H9 (cell line): ENCODE measurements around the gene BRSK2. TPM values are rescaled to one million over a fixed set of nuclear protein-coding genes. Genes with fewer than 3 reads are reported as not detected.

ENCODE experiments used
- DNase-seq: peaks from one replicate; pipeline ENCODE4 v3.0.0-alpha.2; 2017
- H2AFZ ChIP-seq: one replicate; pipeline ENCODE4 v1.6.1; 2013; ENCODE audit warnings: mild to moderate bottlenecking, low read length, control low read depth, moderate library complexity
- H2AK5ac ChIP-seq: 2 replicates; pipeline ENCODE4 v1.6.1; 2013; ENCODE audit warnings: low read length, control low read depth, mixed read lengths; ENCODE audit not compliant: insufficient read length
- H2BK120ac ChIP-seq: one replicate; pipeline ENCODE4 v1.6.1; 2013; ENCODE audit warnings: low read depth, mild to moderate bottlenecking, low read length, control low read depth, inconsistent platforms; ENCODE audit not compliant: poor library complexity, severe bottlenecking
- H2BK12ac ChIP-seq: 2 replicates; pipeline ENCODE4 v1.6.1; 2013; ENCODE audit warnings: low read length, control low read depth, mixed read lengths, low read depth; ENCODE audit not compliant: insufficient read length
- H2BK15ac ChIP-seq: 2 replicates; pipeline ENCODE4 v1.6.1; 2013; ENCODE audit warnings: low read depth, low read length, control low read depth
- H2BK20ac ChIP-seq: one replicate; pipeline ENCODE4 v1.6.1; 2013; ENCODE audit warnings: low read depth, mild to moderate bottlenecking, low read length, control low read depth, inconsistent platforms; ENCODE audit not compliant: poor library complexity, severe bottlenecking
- H2BK5ac ChIP-seq: 2 replicates; pipeline ENCODE4 v1.6.1; 2013; ENCODE audit warnings: low read length, control low read depth, mixed read lengths; ENCODE audit not compliant: insufficient read length
- H3K14ac ChIP-seq: 2 replicates; pipeline ENCODE4 v1.6.1; 2013; ENCODE audit warnings: low read length, control low read depth; ENCODE audit not compliant: insufficient read depth
- H3K18ac ChIP-seq: 2 replicates; pipeline ENCODE4 v1.6.1; 2013; ENCODE audit warnings: low read depth, mild to moderate bottlenecking, mixed read lengths, low read length, control low read depth; ENCODE audit not compliant: insufficient read length
- H3K23ac ChIP-seq: 2 replicates; pipeline ENCODE4 v1.6.1; 2013; ENCODE audit warnings: low read length, control low read depth, mixed read lengths, low read depth; ENCODE audit not compliant: insufficient read length
- H3K23me2 ChIP-seq: 2 replicates; pipeline ENCODE4 v1.6.1; 2013; ENCODE audit warnings: low read depth, mild to moderate bottlenecking, mixed read lengths, low read length, control low read depth; ENCODE audit not compliant: insufficient read length, poor library complexity, severe bottlenecking
- H3K27ac ChIP-seq: 2 replicates; pipeline ENCODE4 v1.5.1; 2013; ENCODE audit warnings: low read length, control low read depth, mixed read lengths, low read depth; ENCODE audit not compliant: insufficient read length
- H3K27me3 ChIP-seq: 2 replicates; pipeline ENCODE4 v1.6.1; 2013; ENCODE audit warnings: low read length, control low read depth, inconsistent platforms; ENCODE audit not compliant: insufficient read depth
- H3K4ac ChIP-seq: 2 replicates; pipeline ENCODE4 v1.6.1; 2013; ENCODE audit warnings: low read depth, mild to moderate bottlenecking, control low read depth, inconsistent platforms, low read length, moderate library complexity
- H3K4me1 ChIP-seq: 2 replicates; pipeline ENCODE4 v1.6.1; 2013; ENCODE audit warnings: low read length, control low read depth, inconsistent platforms; ENCODE audit not compliant: insufficient read depth
- H3K4me2 ChIP-seq: 2 replicates; pipeline ENCODE4 v1.6.1; 2013; ENCODE audit warnings: low read length, control low read depth, mixed read lengths; ENCODE audit not compliant: insufficient read length, insufficient read depth
- H3K56ac ChIP-seq: 2 replicates; pipeline ENCODE4 v1.6.1; 2013; ENCODE audit warnings: low read depth, mild to moderate bottlenecking, mixed read lengths, low read length, control low read depth; ENCODE audit not compliant: insufficient read length
- H3K79me1 ChIP-seq: 2 replicates; pipeline ENCODE4 v1.6.1; 2013; ENCODE audit warnings: low read depth, mild to moderate bottlenecking, moderate library complexity, low read length, control low read depth, inconsistent platforms; ENCODE audit not compliant: insufficient read depth, poor library complexity, severe bottlenecking
- H3K79me2 ChIP-seq: 2 replicates; pipeline ENCODE4 v1.6.1; 2013; ENCODE audit warnings: low read length, control low read depth, inconsistent platforms; ENCODE audit not compliant: insufficient read depth
- H3K9ac ChIP-seq: 2 replicates; pipeline ENCODE4 v1.6.1; 2013; ENCODE audit warnings: low read length, control low read depth, mixed read lengths; ENCODE audit not compliant: insufficient read length; ENCODE audit errors: extremely low read depth
- H3K9me3 ChIP-seq: one replicate; pipeline ENCODE4 v1.6.1; 2013; ENCODE audit warnings: low read depth, low read length, inconsistent platforms; ENCODE audit not compliant: control insufficient read depth
- H3T11ph ChIP-seq: one replicate; pipeline ENCODE4 v1.6.1; 2013; ENCODE audit warnings: mild to moderate bottlenecking, low read length, control low read depth, inconsistent platforms
- H4K20me1 ChIP-seq: one replicate; pipeline ENCODE4 v1.6.1; 2013; ENCODE audit not compliant: control insufficient read depth, insufficient read length, insufficient read depth
- H4K5ac ChIP-seq: 2 replicates; pipeline ENCODE4 v1.6.1; 2013; ENCODE audit warnings: low read depth, mild to moderate bottlenecking, mixed read lengths, low read length, control low read depth; ENCODE audit not compliant: insufficient read length
- H4K8ac ChIP-seq: replicated peaks from 2 replicates; pipeline ENCODE4 v1.6.1; 2013; ENCODE audit warnings: low read length, control low read depth, mixed read lengths, low read depth; ENCODE audit not compliant: insufficient read length
- H4K91ac ChIP-seq: 2 replicates; pipeline ENCODE4 v1.6.1; 2013; ENCODE audit warnings: low read depth, mild to moderate bottlenecking, moderate library complexity, mixed read lengths, low read length, control low read depth; ENCODE audit not compliant: insufficient read length
- H3K27ac Mint-ChIP-seq, 3 experiments: 2 replicates in 2 of 3; 3 replicates in 1 of 3; pipeline ENCODE4 v1.8.0; 2020 to 2021; ENCODE audit warnings: mixed read lengths in 3 of 3, mild to moderate bottlenecking in 1 of 3, moderate library complexity in 1 of 3
- H3K27me3 Mint-ChIP-seq: 2 replicates; pipeline ENCODE4 v1.8.0; 2021; ENCODE audit warnings: low read depth, mild to moderate bottlenecking, moderate library complexity, mixed read lengths
- H3K36me3 Mint-ChIP-seq, 3 experiments: 2 replicates in 2 of 3; 3 replicates in 1 of 3; pipeline ENCODE4 v1.8.0; 2020 to 2021; ENCODE audit warnings: low read depth in 3 of 3, mixed read lengths in 3 of 3; ENCODE audit not compliant: insufficient read depth in 1 of 3
- H3K4me1 Mint-ChIP-seq, 2 experiments: 2 replicates each; pipeline ENCODE4 v1.8.0; 2020; ENCODE audit warnings: mixed read lengths in 2 of 2
- H3K4me3 Mint-ChIP-seq, 2 experiments: 2 replicates in 1 of 2; 3 replicates in 1 of 2; pipeline ENCODE4 v1.8.0; 2020 to 2021; ENCODE audit warnings: mild to moderate bottlenecking in 2 of 2, mixed read lengths in 2 of 2, moderate library complexity in 1 of 2
- H3K9me3 Mint-ChIP-seq, 2 experiments: 2 replicates in 1 of 2; 3 replicates in 1 of 2; pipeline ENCODE4 v1.8.0; 2020; ENCODE audit warnings: mild to moderate bottlenecking in 2 of 2, mixed read lengths in 2 of 2, moderate library complexity in 1 of 2
- CTCF ChIP-seq: fragments of 200-600 bp; sonication (generic); conservative IDR thresholded peaks from 3 replicates; pipeline ENCODE4 v1.8.0; 2021; ENCODE audit warnings: antibody characterized with exemption, mild to moderate bottlenecking
- WGBS: extraction: QIAGEN DNeasy Blood & Tissue Kit; methylation state at CpG from one replicate; pipeline ENCODE4 v1.1.7; 2013; ENCODE audit warnings: missing lambda C conversion rate, low lambda C conversion rate, mixed read lengths; ENCODE audit not compliant: insufficient read length; ENCODE audit errors: extremely low coverage; 5-methylcytosine and 5-hydroxymethylcytosine counted together
- total RNA-seq: library from RNA; stranded (reverse); gene quantifications from 2 replicates; pipeline ENCODE4 v1.2.1, GENCODE V29; 2021

BRSK2 gene
- total RNA-seq, 1 experiment from 2014 or later = 28.4 TPM

DNA sequence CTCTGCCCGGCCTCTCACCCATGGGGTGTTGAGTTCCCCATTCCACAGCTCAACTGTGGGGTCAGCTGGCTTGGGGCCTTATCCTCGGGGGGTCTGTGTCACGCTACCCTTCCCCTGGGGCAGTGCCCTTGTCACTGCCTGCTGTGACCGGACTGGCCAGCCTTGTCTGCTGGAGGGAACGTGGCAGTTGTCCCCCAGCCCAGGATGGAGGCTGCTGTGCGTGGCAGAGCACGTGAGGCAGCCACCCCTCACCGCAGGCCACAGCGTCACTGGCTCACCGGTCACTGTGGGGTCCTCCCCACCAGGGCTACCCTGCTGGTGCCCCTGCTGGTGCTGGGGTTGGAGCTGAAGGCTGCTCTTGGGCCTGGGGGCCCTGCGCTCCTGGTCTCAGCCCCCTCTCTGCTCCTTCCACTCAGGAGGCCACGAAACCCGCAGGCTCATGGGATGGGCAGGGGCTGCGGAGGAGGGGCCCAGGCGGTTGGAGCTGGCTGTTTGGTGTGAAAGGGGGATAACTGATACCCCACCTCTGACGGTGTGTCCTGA lies 13.4 kb downstream of the BRSK2 start:
- H3K27me3 Mint-ChIP-seq = no peaks in the 10 kb centered on the region
- Histone ChIP-seq H2BK5ac (no peak overlapping the region), H3K4me2 (no peak overlapping the region), H4K20me1 (peaks cover 5% of the 10 kb centered on the region), H2BK120ac (no peak overlapping the region), H3K4ac (no peak overlapping the region), H3K79me2 (peaks cover 2% of the 10 kb centered on the region; the same call in 1 of the 2 replicates), H3K18ac (no peak overlapping the region), H3K23ac (no peak overlapping the region), H2BK12ac (no peak overlapping the region), H4K91ac (no peak overlapping the region), H3K27me3 (no peaks in the 10 kb centered on the region), H4K5ac (no peak overlapping the region), H4K8ac (no peak overlapping the region), H3K14ac (no peak overlapping the region), H3K23me2 (no peaks in the 10 kb centered on the region), H3K27ac (no peak overlapping the region), H3K4me1 (no peaks in the 10 kb centered on the region), H3K9me3 (no peaks in the 10 kb centered on the region), H3T11ph (no peak overlapping the region), H3K56ac (no peak overlapping the region), H2BK15ac (no peak overlapping the region), H2AK5ac (no peak overlapping the region), H3K79me1 (peaks cover 9% of the 10 kb centered on the region), H3K9ac (no peak overlapping the region), H2AFZ (no peak overlapping the region), H2BK20ac (no peak overlapping the region)
- H3K4me3 Mint-ChIP-seq = no peak overlapping the region
- H3K9me3 Mint-ChIP-seq = no peaks in the 10 kb centered on the region
- H3K27ac Mint-ChIP-seq = no peak overlapping the region
- H3K36me3 Mint-ChIP-seq = no peaks in the 10 kb centered on the region
- peaks cover 4 to 5% of the 10 kb centered on the region in 2 experiments; a peak in 3 of 4 replicates for H3K4me1 Mint-ChIP-seq
- TF ChIP-seq CTCF = no peak
- DNase-seq = no peak
- no CpG with 5 or more reads among the region's 16 CpGs for WGBS
